ENCODE results near the gene HLA-DRB5.
"Not testable (repeated sequence)": the region's sequence is repeated elsewhere in the genome, so short reads cannot be mapped to it uniquely, and the experiment has no call there.

HLA-DRB5 gene

GRCh38 chr6:32529697-32530430 lies at the start of gene HLA-DRB5:
HLA-DRB5 (minus strand) TSS chr6:32530287; CDS start chr6:32530224, 63 bp downstream.
- DNase-seq (ENCODE audit: low read depth) = no peak

- DNase-seq (ENCODE audit: low read depth) = no peak
Observed at GRCh38 chr6:32578962-32579361, 48.9 kb upstream of the HLA-DRB5 start.

- not testable (repeated sequence) for DNase-seq (ENCODE audit: low read depth)
Observed at GRCh38 chr6:32577493-32577892, 47.4 kb upstream of the HLA-DRB5 start.

GRCh38 chr6:32576250-32576649 lies 46.2 kb upstream of the HLA-DRB5 start:
- DNase-seq (ENCODE audit: low read depth) = no peak

- no peak for DNase-seq (ENCODE audit: low read depth)
Observed at GRCh38 chr6:32570363-32570905, 40.3 kb upstream of the HLA-DRB5 start.

- no peak for DNase-seq (ENCODE audit: low read depth)
Observed at GRCh38 chr6:32568561-32568960, 38.5 kb upstream of the HLA-DRB5 start.

GRCh38 chr6:32566957-32567356 lies 36.9 kb upstream of the HLA-DRB5 start:
- no peak for DNase-seq (ENCODE audit: low read depth)

GRCh38 chr6:32565511-32565910 lies 35.4 kb upstream of the HLA-DRB5 start:
- no peak for DNase-seq (ENCODE audit: low read depth)

- DNase-seq (ENCODE audit: low read depth) = no peak
Observed at GRCh38 chr6:32562940-32563339, 32.9 kb upstream of the HLA-DRB5 start.

- DNase-seq (ENCODE audit: low read depth) = no peak
Observed at GRCh38 chr6:32559747-32560146, 29.7 kb upstream of the HLA-DRB5 start.

GRCh38 chr6:32558426-32559057 lies 28.5 kb upstream of the HLA-DRB5 start:
- no peak for DNase-seq (ENCODE audit: low read depth)

- no peak for DNase-seq (ENCODE audit: low read depth)
Observed at GRCh38 chr6:32554116-32554965, 24.3 kb upstream of the HLA-DRB5 start.

- DNase-seq (ENCODE audit: low read depth) = no peak
Observed at GRCh38 chr6:32553037-32553742, 23.1 kb upstream of the HLA-DRB5 start.

- DNase-seq (ENCODE audit: low read depth) = no peak
Observed at GRCh38 chr6:32551410-32551809, 21.3 kb upstream of the HLA-DRB5 start.

- no peak for DNase-seq (ENCODE audit: low read depth)
Observed at GRCh38 chr6:32539839-32540238, 9.8 kb upstream of the HLA-DRB5 start.

GRCh38 chr6:32530431-32530793 lies 325 bp upstream of the HLA-DRB5 start:
- DNase-seq (ENCODE audit: low read depth) = not testable (repeated sequence)

- DNase-seq (ENCODE audit: low read depth) = no peak
Observed at GRCh38 chr6:32522302-32523047, 7.6 kb downstream of the HLA-DRB5 start.

GRCh38 chr6:32519910-32520258 lies 10.2 kb downstream of the HLA-DRB5 start:
- no peak for DNase-seq (ENCODE audit: low read depth)

GRCh38 chr6:32519118-32519909 lies 10.8 kb downstream of the HLA-DRB5 start:
- DNase-seq (ENCODE audit: low read depth) = no peak

- no peak for DNase-seq (ENCODE audit: low read depth)
Observed at GRCh38 chr6:32517654-32518445, 12.2 kb downstream of the HLA-DRB5 start.

All from T-helper 22 cell (primary cell).